ENCODE results near the gene NEK11.

GRCh38 chr3:131221731-131222130 lies 195.1 kb downstream of the NEK11 start:
- TF ChIP-seq SUZ12 (IDR thresholded peaks at IDR 0.05; ENCODE audit: extremely low read depth, insufficient read depth, insufficient read length) (no peak), YY1 (IDR thresholded peaks at IDR 0.05; ENCODE audit: insufficient read depth, insufficient read length) (no peak)

Data from NT2/D1 (cell line).